ENCODE data around the gene RHD.
"Not testable (repeated sequence)": the region's sequence is repeated elsewhere in the genome, so short reads cannot be mapped to it uniquely, and the experiment has no call there.

The RHD gene

GRCh38 chr1:25272238-25272637 lies at the start of gene RHD:
TSS of gene RHD (plus strand) at chr1:25272509. CDS start at chr1:25272548, 39 bp downstream.
- DNase-seq (ENCODE audit: low read depth in 3 of 3): not testable (repeated sequence)

GRCh38 chr1:25222606-25223005 lies 49.7 kb upstream of the RHD start:
- DNase-seq (ENCODE audit: low read depth in 3 of 3): no peak

- DNase-seq (ENCODE audit: low read depth in 3 of 3): no peak
Measured at GRCh38 chr1:25223471-25223870, 48.8 kb upstream of the RHD start.

- peak; percentile 71 to 78 (median 73) for DNase-seq (ENCODE audit: low read depth in 3 of 3)
Measured at GRCh38 chr1:25232027-25232865, 40.1 kb upstream of the RHD start, which contains the start of gene SYF2. TSS of gene SYF2 (minus strand) at chr1:25232502. CDS start at chr1:25232467, 35 bp downstream.

DNA sequence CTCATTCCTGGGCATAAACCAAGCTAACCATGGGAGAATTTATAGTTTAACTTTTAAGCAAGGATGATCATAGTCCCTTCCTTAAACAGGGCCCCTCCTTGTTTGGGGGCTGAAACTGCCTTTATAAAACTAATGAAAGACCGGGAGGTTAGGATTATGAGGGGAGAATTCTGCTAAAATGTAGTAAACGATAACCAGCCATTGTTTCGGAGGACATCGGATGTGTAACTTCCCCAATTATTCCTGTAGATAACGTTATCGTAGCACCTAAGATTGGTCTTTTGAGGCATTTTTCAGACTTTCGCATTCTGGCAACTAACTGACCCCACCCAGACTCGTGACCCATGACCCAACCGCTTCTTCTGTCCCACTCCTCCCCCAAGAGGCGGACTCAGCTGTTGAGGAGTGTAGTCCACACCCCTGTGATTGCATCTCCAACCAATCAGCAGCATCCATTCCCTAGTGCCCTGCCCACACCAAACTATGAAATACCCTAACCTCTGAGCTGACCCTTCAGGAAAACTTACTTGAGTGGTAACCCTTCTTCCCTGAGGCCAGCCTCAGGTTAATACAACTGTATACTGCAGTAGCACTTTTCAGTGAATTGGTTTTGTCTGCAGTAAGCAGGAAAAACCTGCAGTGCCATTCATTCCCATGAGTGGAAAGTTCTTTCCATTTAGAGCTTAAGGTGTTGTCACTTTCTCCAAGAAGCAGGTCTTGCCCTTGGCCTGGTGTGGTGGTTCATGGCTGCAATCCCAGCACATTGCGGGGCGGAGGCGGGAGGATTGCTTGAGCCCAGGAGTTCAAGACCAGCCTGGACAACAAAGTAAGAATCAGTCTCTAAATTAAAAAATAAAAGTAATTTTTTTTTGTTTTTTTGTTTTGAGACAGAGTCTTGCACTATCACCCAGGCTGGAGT lies 39.2 kb upstream of the RHD start:
- no peak for DNase-seq (ENCODE audit: low read depth in 3 of 3)

- DNase-seq (ENCODE audit: low read depth in 3 of 3): not testable (repeated sequence)
Measured at GRCh38 chr1:25235411-25235810, 36.9 kb upstream of the RHD start.

GRCh38 chr1:25236261-25236660 lies 36.0 kb upstream of the RHD start:
- DNase-seq (ENCODE audit: low read depth in 3 of 3): not testable (repeated sequence)

DNA sequence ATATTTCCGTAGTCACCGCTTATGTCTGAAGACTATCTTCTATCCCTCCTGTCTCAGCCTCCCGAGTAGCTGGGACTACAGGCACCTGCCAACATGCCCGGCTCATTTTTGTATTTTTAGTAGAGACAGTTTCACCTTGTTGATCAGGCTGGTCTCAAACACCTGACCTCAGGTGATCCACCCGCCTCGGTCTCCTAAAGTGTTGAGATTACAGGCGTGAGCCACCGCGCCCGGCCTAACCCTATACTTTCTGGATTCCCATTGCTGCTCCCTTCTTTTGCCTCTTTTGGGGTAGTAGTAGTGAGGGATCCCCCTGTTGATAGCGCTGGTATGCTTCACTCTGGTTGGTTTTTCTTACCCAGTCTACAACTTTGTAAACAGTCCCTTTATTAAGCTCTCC lies 34.3 kb upstream of the RHD start:
- no peak for DNase-seq (ENCODE audit: low read depth in 3 of 3)

DNA sequence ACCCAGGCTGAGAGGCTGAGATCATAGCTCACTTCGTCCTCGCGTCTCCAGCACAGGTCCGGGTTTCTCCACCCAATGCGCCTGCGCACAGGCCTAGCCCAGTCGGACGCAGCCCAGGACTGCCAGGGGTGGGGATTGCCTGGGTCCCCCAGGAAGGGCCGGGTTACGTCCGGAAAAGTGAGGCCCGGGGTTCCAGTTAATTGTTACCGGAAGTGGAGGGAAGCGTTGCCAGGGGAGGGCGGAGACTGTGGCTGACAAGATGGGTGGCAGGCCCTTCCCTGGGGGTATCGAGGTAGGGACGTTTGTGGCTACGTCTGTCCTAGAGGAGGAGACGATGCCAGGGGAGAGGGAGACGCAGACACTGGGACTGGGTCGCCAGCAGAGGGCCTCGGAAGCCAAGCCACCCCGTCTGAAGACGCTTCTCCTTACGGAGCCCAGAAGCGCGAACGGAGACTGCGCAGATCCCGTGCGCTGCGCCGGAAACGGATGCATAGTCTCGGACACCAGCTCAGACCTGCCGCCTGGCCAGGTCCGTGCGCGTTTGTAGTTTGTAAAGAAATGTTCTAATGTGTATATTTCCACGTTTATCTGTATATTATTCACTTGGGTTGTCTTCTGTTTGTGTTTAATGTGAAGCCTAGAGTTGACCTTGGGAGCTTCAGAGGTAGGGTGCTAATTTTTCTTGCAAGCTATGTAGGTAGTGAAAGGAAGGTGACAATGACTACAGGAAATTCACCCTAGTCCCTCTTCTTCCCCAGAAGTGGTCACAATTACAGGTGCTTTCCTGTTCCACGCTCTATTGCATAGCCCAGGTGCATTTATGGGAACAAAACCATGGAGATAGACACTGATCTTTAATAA lies 32.4 kb upstream of the RHD start:
- peak; percentile 57 to 77 (median 71) for DNase-seq (ENCODE audit: low read depth in 3 of 3)

GRCh38 chr1:25243907-25244306 lies 28.4 kb upstream of the RHD start:
- no peak for DNase-seq (ENCODE audit: low read depth in 3 of 3)

GRCh38 chr1:25245393-25245792 lies 26.9 kb upstream of the RHD start:
- DNase-seq (ENCODE audit: low read depth in 3 of 3): no peak

DNA sequence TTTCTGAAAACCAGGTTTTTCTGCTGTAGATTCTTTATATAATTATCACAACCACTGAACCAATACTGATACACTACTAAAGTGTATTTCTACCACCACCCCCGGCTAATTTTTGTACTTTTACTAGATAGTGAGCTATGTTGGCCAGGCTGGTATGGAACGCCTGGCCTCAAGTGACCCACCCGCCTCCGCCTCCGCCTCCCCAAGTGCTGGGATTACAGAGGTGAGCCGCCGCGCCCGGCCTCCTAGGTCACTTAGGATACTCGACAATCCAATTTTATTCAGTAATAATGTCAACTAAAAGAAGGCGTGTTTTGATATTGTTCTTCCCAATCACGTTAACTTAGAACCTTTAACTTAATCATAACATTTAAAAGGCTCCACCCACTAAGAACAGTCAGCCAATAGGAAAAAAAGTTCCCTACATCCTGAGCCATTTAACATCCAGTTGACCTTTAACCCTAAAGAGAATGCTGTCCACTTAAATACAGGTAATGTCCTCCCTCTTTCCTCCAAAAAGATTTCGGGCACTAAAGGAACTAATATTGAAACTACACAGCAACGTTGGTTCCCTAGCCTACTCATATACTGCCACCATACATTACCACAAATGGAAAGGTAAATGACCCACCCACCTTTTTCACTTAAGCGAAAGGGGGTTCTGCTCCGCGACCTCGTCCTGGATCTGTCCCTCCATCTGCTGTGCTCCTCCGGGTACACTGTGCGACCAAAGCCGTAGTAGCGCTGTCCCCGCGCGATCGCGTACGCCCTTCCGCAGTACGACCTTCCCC lies 26.3 kb upstream of the RHD start:
- no peak for DNase-seq (ENCODE audit: low read depth in 3 of 3)

GRCh38 chr1:25246600-25247023 lies 25.7 kb upstream of the RHD start:
- DNase-seq (ENCODE audit: low read depth in 3 of 3): no peak

- peak; percentile 99 to 100 (median 99) for DNase-seq (ENCODE audit: low read depth in 3 of 3)
Measured at GRCh38 chr1:25247024-25247828, 25.1 kb upstream of the RHD start, which contains the start of gene RSRP1. TSS of gene RSRP1 (minus strand) at chr1:25247454. CDS start at chr1:25246963, 491 bp downstream.

- no peak for DNase-seq (ENCODE audit: low read depth in 3 of 3)
Measured at GRCh38 chr1:25247829-25248754, 24.2 kb upstream of the RHD start.

DNA sequence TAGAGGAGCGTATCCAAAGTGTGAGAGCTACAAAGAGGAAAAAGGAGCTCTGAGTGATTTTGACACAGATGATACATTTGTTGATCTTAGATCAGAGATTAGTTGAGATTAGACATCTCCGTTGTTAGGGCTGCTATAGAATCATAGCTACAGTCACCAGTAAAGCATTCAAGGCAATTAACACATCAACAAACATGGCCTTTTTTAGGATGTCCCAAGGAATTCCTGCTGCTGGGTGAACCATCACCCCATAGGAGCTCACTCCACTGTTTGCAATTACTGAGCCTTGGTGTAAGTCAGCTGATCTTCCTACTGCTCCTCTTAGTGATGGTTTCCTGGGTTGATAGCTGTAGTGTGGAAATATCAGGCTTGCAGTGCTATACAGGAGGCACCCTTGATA lies 18.4 kb upstream of the RHD start:
- DNase-seq (ENCODE audit: low read depth in 3 of 3): no peak

DNA sequence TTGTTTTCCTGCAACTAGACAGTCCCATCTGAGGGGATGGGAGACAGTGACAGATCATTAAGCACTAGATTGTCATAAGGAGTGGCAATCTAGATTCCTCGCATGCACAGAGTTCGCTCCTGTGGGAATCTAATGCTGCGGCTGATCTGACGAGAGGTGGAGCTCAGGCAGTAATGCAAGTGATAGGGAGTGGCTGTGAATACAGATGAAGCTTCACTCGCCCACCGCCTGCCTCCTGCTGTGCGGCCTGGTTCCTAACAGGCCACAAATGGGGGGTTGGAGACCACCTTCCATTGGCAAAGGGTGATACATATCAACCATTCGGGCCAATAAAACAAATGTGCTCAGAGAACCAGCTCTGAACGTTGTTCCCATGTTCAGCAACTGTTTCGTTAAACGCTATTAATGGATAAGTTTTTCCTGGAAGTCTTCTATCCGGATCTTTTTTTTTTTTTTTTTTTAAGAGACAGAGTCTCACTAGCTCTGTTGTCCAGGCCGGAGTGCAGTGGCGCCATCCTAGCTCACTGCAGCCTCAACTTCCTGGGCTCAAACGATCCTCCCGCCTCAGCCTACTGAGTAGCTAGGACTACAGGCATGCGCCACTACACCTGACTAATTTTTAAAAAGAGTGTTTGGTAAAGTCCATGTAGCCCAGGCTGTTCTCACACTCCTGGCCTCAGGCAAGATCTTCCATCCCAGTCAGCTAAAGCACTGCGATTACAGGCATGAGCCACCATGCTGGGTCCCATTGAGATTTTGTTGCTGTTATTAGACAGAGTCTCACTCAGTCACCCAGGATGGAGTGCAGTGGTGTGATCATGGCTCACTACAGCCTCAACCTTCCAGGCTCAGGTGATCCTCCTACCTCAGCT lies 16.4 kb upstream of the RHD start:
- no peak for DNase-seq (ENCODE audit: low read depth in 3 of 3)

- DNase-seq (ENCODE audit: low read depth in 3 of 3): no peak
Measured at GRCh38 chr1:25256578-25256965, 15.7 kb upstream of the RHD start.

Measured in stimulated activated CD4-positive, alpha-beta T cell treated with anti-CD3 and anti-CD28 coated beads, TNF-alpha, amount 100 ng/mL, for 4 hours (primary cell).